ENCODE results near the gene RPLP2.

DNA sequence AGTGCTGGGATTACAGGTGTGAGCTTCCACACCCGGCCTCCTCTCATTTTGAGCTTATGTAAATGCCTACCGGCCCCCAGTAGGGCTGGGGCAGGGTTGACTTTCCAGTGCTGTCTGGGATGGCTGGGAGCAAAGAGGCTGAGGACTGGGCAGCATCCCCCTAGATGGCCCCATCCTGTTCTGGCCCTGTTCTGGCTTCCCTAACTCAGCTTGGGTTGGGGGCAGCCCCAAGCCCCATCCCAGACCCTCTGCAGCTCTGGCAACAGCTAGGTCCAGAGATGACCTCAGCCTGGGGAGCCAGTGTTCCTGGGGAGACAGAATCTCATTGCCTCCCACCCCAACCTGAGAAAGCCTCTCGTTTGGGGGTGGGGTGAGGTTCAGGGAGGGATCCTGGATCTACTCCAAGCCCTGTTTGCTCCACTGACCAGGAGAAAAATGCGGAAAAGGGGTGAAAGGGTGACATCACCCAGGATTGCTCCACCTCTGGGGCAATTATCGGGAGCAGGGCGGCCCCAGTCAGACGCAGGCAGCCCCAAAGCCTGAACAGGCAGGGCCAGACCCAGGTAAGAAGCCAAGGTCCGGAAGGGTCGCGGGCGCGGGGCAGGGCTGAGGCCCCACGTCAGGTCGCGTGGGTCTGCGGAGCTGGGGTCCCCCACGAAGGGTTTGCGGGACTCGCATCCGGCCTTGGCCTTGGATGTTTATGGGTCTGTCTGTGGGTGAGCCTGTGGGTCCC is 8.8 kb downstream of the RPLP2 start, which contains the start of gene PNPLA2:
- TF ChIP-seq, protein P1, sequence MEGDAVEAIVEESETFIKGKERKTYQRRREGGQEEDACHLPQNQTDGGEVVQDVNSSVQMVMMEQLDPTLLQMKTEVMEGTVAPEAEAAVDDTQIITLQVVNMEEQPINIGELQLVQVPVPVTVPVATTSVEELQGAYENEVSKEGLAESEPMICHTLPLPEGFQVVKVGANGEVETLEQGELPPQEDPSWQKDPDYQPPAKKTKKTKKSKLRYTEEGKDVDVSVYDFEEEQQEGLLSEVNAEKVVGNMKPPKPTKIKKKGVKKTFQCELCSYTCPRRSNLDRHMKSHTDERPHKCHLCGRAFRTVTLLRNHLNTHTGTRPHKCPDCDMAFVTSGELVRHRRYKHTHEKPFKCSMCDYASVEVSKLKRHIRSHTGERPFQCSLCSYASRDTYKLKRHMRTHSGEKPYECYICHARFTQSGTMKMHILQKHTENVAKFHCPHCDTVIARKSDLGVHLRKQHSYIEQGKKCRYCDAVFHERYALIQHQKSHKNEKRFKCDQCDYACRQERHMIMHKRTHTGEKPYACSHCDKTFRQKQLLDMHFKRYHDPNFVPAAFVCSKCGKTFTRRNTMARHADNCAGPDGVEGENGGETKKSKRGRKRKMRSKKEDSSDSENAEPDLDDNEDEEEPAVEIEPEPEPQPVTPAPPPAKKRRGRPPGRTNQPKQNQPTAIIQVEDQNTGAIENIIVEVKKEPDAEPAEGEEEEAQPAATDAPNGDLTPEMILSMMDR (IDR thresholded peaks at IDR 0.05; ENCODE audit: poor library complexity): no peak
- no peak for TF ChIP-seq EZH2phosphoT487 (IDR thresholded peaks at IDR 0.05; ENCODE audit: low read depth, severe bottlenecking, unreplicated experiment)
- TF ChIP-seq EZH2 (IDR thresholded peaks at IDR 0.05; ENCODE audit: borderline replicate concordance): no peak
